PC-9 (cell line): ENCODE results near the gene AP4M1.

Experiments
- EZH2 ChIP-seq: fragments of 200-600 bp; sonication (generic); IDR thresholded peaks from 2 replicates; pipeline ENCODE4 v1.8.0; 2017; ENCODE audit warnings: antibody characterized with exemption, low read depth
- TF ChIP-seq, protein P1 (sequence below): fragments of 200-600 bp; sonication (generic); conservative IDR thresholded peaks from 2 replicates; pipeline ENCODE4 v1.6.1; 2017; ENCODE audit warnings: mixed run types, antibody characterized with exemption, mild to moderate bottlenecking, moderate library complexity

DNA sequence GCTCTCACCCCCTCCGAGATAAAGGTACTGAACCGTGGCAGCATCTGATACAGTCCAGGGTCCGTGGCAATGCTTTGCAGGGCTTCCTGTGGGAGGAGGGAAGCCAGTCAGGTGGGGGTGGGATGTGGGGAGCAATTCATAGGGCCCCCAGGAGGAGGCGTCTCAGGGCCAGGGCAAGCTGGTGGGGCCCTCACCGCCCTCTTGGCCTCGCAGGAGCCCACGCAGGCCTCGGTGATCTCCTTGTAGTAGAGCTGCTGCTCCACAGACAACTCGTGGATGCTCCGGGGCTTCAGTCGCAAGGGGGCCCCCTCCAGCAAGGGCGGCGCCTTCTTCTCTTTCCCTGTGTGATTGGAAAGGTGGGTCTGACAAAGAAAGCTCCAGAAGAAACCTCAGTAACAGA, 10.5 kb downstream of the AP4M1 start:
- TF ChIP-seq, protein P1, sequence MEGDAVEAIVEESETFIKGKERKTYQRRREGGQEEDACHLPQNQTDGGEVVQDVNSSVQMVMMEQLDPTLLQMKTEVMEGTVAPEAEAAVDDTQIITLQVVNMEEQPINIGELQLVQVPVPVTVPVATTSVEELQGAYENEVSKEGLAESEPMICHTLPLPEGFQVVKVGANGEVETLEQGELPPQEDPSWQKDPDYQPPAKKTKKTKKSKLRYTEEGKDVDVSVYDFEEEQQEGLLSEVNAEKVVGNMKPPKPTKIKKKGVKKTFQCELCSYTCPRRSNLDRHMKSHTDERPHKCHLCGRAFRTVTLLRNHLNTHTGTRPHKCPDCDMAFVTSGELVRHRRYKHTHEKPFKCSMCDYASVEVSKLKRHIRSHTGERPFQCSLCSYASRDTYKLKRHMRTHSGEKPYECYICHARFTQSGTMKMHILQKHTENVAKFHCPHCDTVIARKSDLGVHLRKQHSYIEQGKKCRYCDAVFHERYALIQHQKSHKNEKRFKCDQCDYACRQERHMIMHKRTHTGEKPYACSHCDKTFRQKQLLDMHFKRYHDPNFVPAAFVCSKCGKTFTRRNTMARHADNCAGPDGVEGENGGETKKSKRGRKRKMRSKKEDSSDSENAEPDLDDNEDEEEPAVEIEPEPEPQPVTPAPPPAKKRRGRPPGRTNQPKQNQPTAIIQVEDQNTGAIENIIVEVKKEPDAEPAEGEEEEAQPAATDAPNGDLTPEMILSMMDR = no peak
- TF ChIP-seq EZH2 = no peak
